SK-N-SH treated with all-trans-retinoic acid at 6 μM for 48 hours (cell line): ENCODE data around the gene ITPA.

Source experiments
- CREB5 ChIP-seq: fragments of 250-450 bp; sonication (Bioruptor Pico); IDR thresholded peaks from 2 replicates; pipeline ENCODE4 v1.5.1; 2020; ENCODE audit warnings: low read depth, mild to moderate bottlenecking, moderate library complexity
- CSDC2 ChIP-seq: fragments of 250-450 bp; sonication (Bioruptor Pico); IDR thresholded peaks from 2 replicates; pipeline ENCODE4 v1.5.0; 2020; ENCODE audit warnings: mild to moderate bottlenecking, moderate library complexity
- PATZ1 ChIP-seq: fragments of 250-450 bp; sonication (Bioruptor Pico); IDR thresholded peaks from 2 replicates; pipeline ENCODE4 v1.8.0; 2020; ENCODE audit warnings: mild to moderate bottlenecking, moderate library complexity, borderline replicate concordance
- RARB ChIP-seq: fragments of 250-450 bp; sonication (Bioruptor Pico); IDR thresholded peaks from 2 replicates; pipeline ENCODE4 v1.8.0; 2021; ENCODE audit warnings: mild to moderate bottlenecking, moderate library complexity
- SNAI2 ChIP-seq: fragments of 250-450 bp; sonication (Bioruptor Pico); IDR thresholded peaks from 2 replicates; pipeline ENCODE4 v1.5.0; 2020; ENCODE audit warnings: mild to moderate bottlenecking, moderate library complexity

GRCh38 chr20:3238616-3239025 is 29.3 kb downstream of the ITPA start:
- no peak for TF ChIP-seq PATZ1 (CRISPR knock-in tag)
- no peak for TF ChIP-seq SNAI2 (CRISPR knock-in tag)
- TF ChIP-seq CREB5, result no peak
- no peak for TF ChIP-seq CSDC2 (CRISPR knock-in tag)
- no peak for TF ChIP-seq RARB (CRISPR knock-in tag)
